Neural progenitor cell (in vitro differentiated cells): ENCODE measurements around the gene CD101. TPM values are rescaled to one million over a fixed set of nuclear protein-coding genes. Genes with fewer than 3 reads are reported as not detected.

Experiments used
- DNase-seq: peaks from one replicate; pipeline ENCODE4 v3.0.0-alpha.2; 2016; ENCODE audit warnings: low spot score
- H2AFZ ChIP-seq: fragments of 200-600 bp; sonication (generic); replicated peaks from 2 replicates; pipeline ENCODE4 v1.6.1; 2016; ENCODE audit warnings: antibody characterized with exemption
- H3F3A ChIP-seq: fragments of 200-600 bp; sonication (generic); 2 replicates; pipeline ENCODE4 v1.6.1; 2016; ENCODE audit warnings: antibody characterized with exemption, low read depth
- H3K27ac ChIP-seq: fragments of 200-600 bp; sonication (generic); 2 replicates; pipeline ENCODE4 v1.5.1; 2016; ENCODE audit warnings: mild to moderate bottlenecking
- H3K27me3 ChIP-seq: fragments of 200-600 bp; sonication (generic); 2 replicates; pipeline ENCODE4 v1.6.1; 2016; ENCODE audit warnings: mild to moderate bottlenecking, moderate library complexity
- H3K36me3 ChIP-seq: fragments of 200-600 bp; sonication (generic); 2 replicates; pipeline ENCODE4 v1.5.1; 2016
- H3K4me1 ChIP-seq: fragments of 200-600 bp; sonication (generic); 2 replicates; pipeline ENCODE4 v1.6.1; 2016; ENCODE audit warnings: mixed run types
- H3K4me2 ChIP-seq: fragments of 200-600 bp; sonication (generic); 2 replicates; pipeline ENCODE4 v1.6.1; 2016
- H3K4me3 ChIP-seq: fragments of 200-600 bp; sonication (generic); 2 replicates; pipeline ENCODE4 v1.5.1; 2016
- H3K79me2 ChIP-seq: fragments of 200-600 bp; sonication (generic); 2 replicates; pipeline ENCODE4 v1.6.1; 2016; ENCODE audit warnings: low read depth
- H3K9ac ChIP-seq: fragments of 200-600 bp; sonication (generic); 2 replicates; pipeline ENCODE4 v1.6.1; 2016
- H3K9me3 ChIP-seq: fragments of 200-600 bp; sonication (generic); 2 replicates; pipeline ENCODE4 v1.5.1; 2016; ENCODE audit warnings: low read depth
- H4K20me1 ChIP-seq: fragments of 200-600 bp; sonication (generic); 2 replicates; pipeline ENCODE4 v1.6.1; 2016; ENCODE audit warnings: low read depth
- H3K27ac Mint-ChIP-seq: 3 replicates; pipeline ENCODE4 v1.8.0; 2021; ENCODE audit warnings: mixed read lengths
- H3K27me3 Mint-ChIP-seq: 2 replicates; pipeline ENCODE4 v1.8.0; 2022; ENCODE audit warnings: low read depth, mild to moderate bottlenecking, inconsistent platforms, moderate library complexity, mixed read lengths; ENCODE audit not compliant: insufficient read depth
- H3K36me3 Mint-ChIP-seq: 3 replicates; pipeline ENCODE4 v1.8.0; 2021; ENCODE audit warnings: mixed read lengths
- H3K4me1 Mint-ChIP-seq: 3 replicates; pipeline ENCODE4 v1.8.0; 2021; ENCODE audit warnings: mixed read lengths
- H3K4me3 Mint-ChIP-seq: 3 replicates; pipeline ENCODE4 v1.8.0; 2021; ENCODE audit warnings: mild to moderate bottlenecking, moderate library complexity, mixed read lengths
- H3K9me3 Mint-ChIP-seq: 3 replicates; pipeline ENCODE4 v1.8.0; 2020; ENCODE audit warnings: mixed read lengths
- CTCF ChIP-seq: fragments of 200-600 bp; sonication (generic); IDR thresholded peaks from 2 replicates; pipeline ENCODE4 v1.5.1; 2017; ENCODE audit warnings: antibody characterized with exemption, mild to moderate bottlenecking
- EZH2 ChIP-seq: fragments of 200-600 bp; sonication (generic); IDR thresholded peaks from 2 replicates; pipeline ENCODE4 v1.6.1; 2017; ENCODE audit warnings: antibody characterized with exemption, mild to moderate bottlenecking, moderate library complexity
- EZH2phosphoT487 ChIP-seq: fragments of 200-600 bp; sonication (generic); IDR thresholded peaks from 2 replicates; pipeline ENCODE4 v1.6.1; 2017; ENCODE audit warnings: antibody characterized with exemption
- total RNA-seq: library from RNA; depleted of rRNA; stranded (reverse); fragments of >200 nt; gene quantifications from 2 replicates; pipeline ENCODE4 v1.2.3, GENCODE V29; 2015; ENCODE audit warnings: low replicate concordance

Gene CD101
- total RNA-seq, 1 donor from 2014 or later: 0.41 TPM

GRCh38 chr1:117034791-117035290, 33.3 kb downstream of the CD101 start:
- no peak overlapping the region for H3K27ac ChIP-seq
- H3K4me2 ChIP-seq: no peak overlapping the region
- H4K20me1 ChIP-seq: no peaks in the 10 kb centered on the region
- H3K9ac ChIP-seq: no peak overlapping the region
- no peaks in the 10 kb centered on the region for H3F3A ChIP-seq
- TF ChIP-seq CTCF (no peak), EZH2 (no peak)
- no peaks in the 10 kb centered on the region for H3K27me3 ChIP-seq
- Mint-ChIP-seq H3K9me3 (no peaks in the 10 kb centered on the region), H3K4me3 (no peak overlapping the region), H3K36me3 (no peaks in the 10 kb centered on the region), H3K4me1 (peaks cover 15% of the 10 kb centered on the region), H3K27me3 (peaks cover 2% of the 10 kb centered on the region), H3K27ac (no peak overlapping the region)
- no peaks in the 10 kb centered on the region for H3K36me3 ChIP-seq
- no peaks in the 10 kb centered on the region for H3K79me2 ChIP-seq
- H2AFZ ChIP-seq: no peak overlapping the region
- no peaks in the 10 kb centered on the region for H3K9me3 ChIP-seq
- peaks cover 8% of the 10 kb centered on the region for H3K4me1 ChIP-seq
- DNase-seq: no peak
- H3K4me3 ChIP-seq: no peak overlapping the region

- no peak for DNase-seq
- H4K20me1 ChIP-seq: no peaks in the 10 kb centered on the region
- no peaks in the 10 kb centered on the region for H3K36me3 Mint-ChIP-seq
- no peak overlapping the region for H3K4me3 Mint-ChIP-seq
- H3K36me3 ChIP-seq: no peaks in the 10 kb centered on the region
- H3K9ac ChIP-seq: no peak overlapping the region
- no peak overlapping the region for H3K4me3 ChIP-seq
- H3K9me3 ChIP-seq: no peaks in the 10 kb centered on the region
- peaks cover 8% of the 10 kb centered on the region for H3K4me1 ChIP-seq
- no peaks in the 10 kb centered on the region for H3K27me3 Mint-ChIP-seq
- H3K4me1 Mint-ChIP-seq: peaks cover 15% of the 10 kb centered on the region
- H3K9me3 Mint-ChIP-seq: no peaks in the 10 kb centered on the region
- no peaks in the 10 kb centered on the region for H3K79me2 ChIP-seq
- H3K27me3 ChIP-seq: no peaks in the 10 kb centered on the region
- no peaks in the 10 kb centered on the region for H3F3A ChIP-seq
- TF ChIP-seq CTCF (no peak), EZH2phosphoT487 (no peak), EZH2 (no peak)
- H3K27ac ChIP-seq: no peak overlapping the region
- no peak overlapping the region for H2AFZ ChIP-seq
- peak overlapping the region; percentile 14 for H3K27ac Mint-ChIP-seq
- H3K4me2 ChIP-seq: no peak overlapping the region
These were observed 34.5 kb downstream of the CD101 start for GRCh38 chr1:117036018-117036461.

DNA sequence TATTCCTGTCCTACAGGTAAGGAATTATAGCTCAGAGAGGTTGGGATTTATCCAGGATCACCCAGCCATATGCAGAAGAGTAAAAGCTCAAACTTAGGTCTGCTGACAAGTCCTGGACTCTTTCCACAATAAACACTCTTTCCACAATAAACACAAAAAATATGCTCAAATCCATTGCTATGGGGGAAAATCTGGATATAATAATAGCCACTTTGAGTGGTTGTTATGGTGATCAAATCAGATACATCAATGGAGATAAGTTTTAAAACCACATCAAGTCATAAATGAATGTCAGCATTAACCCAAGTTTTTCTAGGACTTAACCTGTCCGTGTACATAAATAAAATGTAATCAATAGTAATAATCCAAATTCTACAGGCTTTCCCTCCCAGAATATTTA, 36.2 kb downstream of the CD101 start:
- Mint-ChIP-seq H3K27me3 (no peaks in the 10 kb centered on the region), H3K9me3 (peaks cover 2% of the 10 kb centered on the region)

More for the DNA sequence above, 36.2 kb downstream of the CD101 start:
- Histone ChIP-seq H3K79me2 (no peaks in the 10 kb centered on the region), H3K27me3 (no peaks in the 10 kb centered on the region), H3K9ac (no peak overlapping the region), H2AFZ (no peak overlapping the region), H3K4me2 (no peak overlapping the region), H3K36me3 (no peaks in the 10 kb centered on the region), H3K4me3 (no peak overlapping the region), H3F3A (no peaks in the 10 kb centered on the region), H3K4me1 (peaks cover 8% of the 10 kb centered on the region), H3K9me3 (no peaks in the 10 kb centered on the region), H4K20me1 (no peaks in the 10 kb centered on the region), H3K27ac (no peak overlapping the region)
- no peak for DNase-seq
- H3K27ac Mint-ChIP-seq: no peak overlapping the region
- no peaks in the 10 kb centered on the region for H3K36me3 Mint-ChIP-seq
- TF ChIP-seq EZH2phosphoT487 (no peak), EZH2 (no peak), CTCF (no peak)
- H3K4me1 Mint-ChIP-seq: peaks cover 5% of the 10 kb centered on the region
- H3K4me3 Mint-ChIP-seq: no peak overlapping the region
